AG09309 (cell line): ENCODE data around the gene SCYL3.

Experiments
- DNase-seq: peaks from one replicate; pipeline ENCODE4 v3.0.0-alpha.2; 2010; ENCODE audit warnings: low read depth
- H3K4me3 ChIP-seq: 2 replicates; pipeline ENCODE4 v1.5.1; 2011; ENCODE audit warnings: mild to moderate bottlenecking, low read depth, low read length, moderate library complexity; ENCODE audit not compliant: control insufficient read depth
- TF ChIP-seq, protein P1 (sequence below): IDR thresholded peaks from 2 replicates; pipeline ENCODE4 v1.5.1; 2011; ENCODE audit warnings: mild to moderate bottlenecking, low read depth, low read length, inconsistent platforms; ENCODE audit not compliant: insufficient read depth, control insufficient read depth; ENCODE audit errors: missing control alignments

SCYL3 gene

DNA sequence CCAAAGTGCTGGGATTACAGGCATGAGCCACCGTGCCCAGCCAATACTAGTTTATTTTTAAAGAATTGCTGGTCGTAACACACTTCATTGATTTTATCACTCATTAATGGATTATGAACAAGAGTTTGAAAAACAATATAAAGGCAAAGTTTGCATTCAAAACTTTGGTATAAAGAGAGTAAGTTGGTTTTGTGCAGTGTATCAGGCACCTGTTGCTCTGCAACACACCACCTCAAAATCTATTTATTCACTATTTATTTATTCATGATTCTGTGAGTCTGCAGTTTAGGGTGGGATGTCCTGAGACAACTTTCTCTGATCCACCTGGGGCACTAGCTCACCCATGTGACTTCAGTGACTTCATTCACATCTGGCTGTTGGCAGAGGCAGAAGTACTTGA is 88.8 kb downstream of the SCYL3 start:
- DNase-seq = no peak
- H3K4me3 ChIP-seq = no peak overlapping the region
- TF ChIP-seq, protein P1, sequence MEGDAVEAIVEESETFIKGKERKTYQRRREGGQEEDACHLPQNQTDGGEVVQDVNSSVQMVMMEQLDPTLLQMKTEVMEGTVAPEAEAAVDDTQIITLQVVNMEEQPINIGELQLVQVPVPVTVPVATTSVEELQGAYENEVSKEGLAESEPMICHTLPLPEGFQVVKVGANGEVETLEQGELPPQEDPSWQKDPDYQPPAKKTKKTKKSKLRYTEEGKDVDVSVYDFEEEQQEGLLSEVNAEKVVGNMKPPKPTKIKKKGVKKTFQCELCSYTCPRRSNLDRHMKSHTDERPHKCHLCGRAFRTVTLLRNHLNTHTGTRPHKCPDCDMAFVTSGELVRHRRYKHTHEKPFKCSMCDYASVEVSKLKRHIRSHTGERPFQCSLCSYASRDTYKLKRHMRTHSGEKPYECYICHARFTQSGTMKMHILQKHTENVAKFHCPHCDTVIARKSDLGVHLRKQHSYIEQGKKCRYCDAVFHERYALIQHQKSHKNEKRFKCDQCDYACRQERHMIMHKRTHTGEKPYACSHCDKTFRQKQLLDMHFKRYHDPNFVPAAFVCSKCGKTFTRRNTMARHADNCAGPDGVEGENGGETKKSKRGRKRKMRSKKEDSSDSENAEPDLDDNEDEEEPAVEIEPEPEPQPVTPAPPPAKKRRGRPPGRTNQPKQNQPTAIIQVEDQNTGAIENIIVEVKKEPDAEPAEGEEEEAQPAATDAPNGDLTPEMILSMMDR = no peak

DNA sequence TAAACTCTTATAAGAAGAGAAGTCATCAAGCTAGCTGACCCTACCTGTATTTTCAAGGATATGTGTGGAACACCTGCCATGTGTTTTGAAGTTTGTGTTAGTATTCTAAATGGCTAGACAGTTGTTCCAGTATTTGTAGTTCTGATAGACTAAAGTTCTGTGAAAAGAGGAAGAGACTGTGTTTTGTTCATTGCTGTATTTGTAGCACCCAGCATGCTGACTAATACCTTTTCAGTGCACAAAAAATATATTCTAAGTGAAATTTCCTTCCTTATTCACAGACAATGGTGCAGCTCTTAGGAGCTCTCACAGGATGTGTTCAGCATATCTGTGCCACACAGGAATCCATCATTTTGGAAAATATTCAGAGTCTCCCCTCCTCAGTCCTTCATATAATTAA is 90.8 kb downstream of the SCYL3 start:
- TF ChIP-seq, protein P1 = no peak
- no peak overlapping the region for H3K4me3 ChIP-seq
- no peak for DNase-seq
